Activated naive CD4-positive, alpha-beta T cell treated with anti-CD3 and anti-CD28 coated beads for 36 hours (primary cell): ENCODE data around the gene ZNF555. TPM values are rescaled to one million over a fixed set of nuclear protein-coding genes. Genes with fewer than 3 reads are reported as not detected.
A peak's percentile ranks its signal among the peaks of the same experiment; 100 is the strongest.
"Not testable (repeated sequence)": the region's sequence is repeated elsewhere in the genome, so short reads cannot be mapped to it uniquely, and the experiment has no call there.

Experiments
- CTCF ChIA-PET: fragments of 350-600 bp; sonication (Branson Sonifier 250); formaldehyde crosslinking; loops from one replicate; lab custom pipeline; 2021; ENCODE audit warnings: antibody characterized with exemption; lab: Charles Lee
- DNase-seq: peaks from one replicate; pipeline ENCODE4 v3.0.0-alpha.2; 2020
- H3K27ac Mint-ChIP-seq: one replicate; pipeline ENCODE4 v1.8.0; 2021; ENCODE audit warnings: mild to moderate bottlenecking, mixed read lengths
- H3K27me3 Mint-ChIP-seq: one replicate; pipeline ENCODE4 v1.8.0; 2021; ENCODE audit warnings: low read depth, mixed read lengths
- H3K36me3 Mint-ChIP-seq: one replicate; pipeline ENCODE4 v1.8.0; 2021; ENCODE audit warnings: low read depth, mixed read lengths
- H3K4me1 Mint-ChIP-seq: one replicate; pipeline ENCODE4 v1.8.0; 2021; ENCODE audit warnings: low read depth, mixed read lengths
- H3K4me3 Mint-ChIP-seq: one replicate; pipeline ENCODE4 v1.8.0; 2021; ENCODE audit warnings: mild to moderate bottlenecking, moderate library complexity, mixed read lengths
- H3K9me3 Mint-ChIP-seq: one replicate; pipeline ENCODE4 v1.8.0; 2021; ENCODE audit warnings: mixed read lengths
- intact Hi-C: fragments of 100-400 bp; cut with micrococcal nuclease; formaldehyde crosslinking; loops from one replicate; pipeline ENCODE4 v1.15.1; 2023
- total RNA-seq, 2 experiments: library from RNA; stranded (reverse); gene quantifications; one replicate each; pipeline ENCODE4 v1.2.3, GENCODE V29; 2021

Gene ZNF555
- 1 to 10 TPM; 1.7 to 3.0 TPM for total RNA-seq

DNA sequence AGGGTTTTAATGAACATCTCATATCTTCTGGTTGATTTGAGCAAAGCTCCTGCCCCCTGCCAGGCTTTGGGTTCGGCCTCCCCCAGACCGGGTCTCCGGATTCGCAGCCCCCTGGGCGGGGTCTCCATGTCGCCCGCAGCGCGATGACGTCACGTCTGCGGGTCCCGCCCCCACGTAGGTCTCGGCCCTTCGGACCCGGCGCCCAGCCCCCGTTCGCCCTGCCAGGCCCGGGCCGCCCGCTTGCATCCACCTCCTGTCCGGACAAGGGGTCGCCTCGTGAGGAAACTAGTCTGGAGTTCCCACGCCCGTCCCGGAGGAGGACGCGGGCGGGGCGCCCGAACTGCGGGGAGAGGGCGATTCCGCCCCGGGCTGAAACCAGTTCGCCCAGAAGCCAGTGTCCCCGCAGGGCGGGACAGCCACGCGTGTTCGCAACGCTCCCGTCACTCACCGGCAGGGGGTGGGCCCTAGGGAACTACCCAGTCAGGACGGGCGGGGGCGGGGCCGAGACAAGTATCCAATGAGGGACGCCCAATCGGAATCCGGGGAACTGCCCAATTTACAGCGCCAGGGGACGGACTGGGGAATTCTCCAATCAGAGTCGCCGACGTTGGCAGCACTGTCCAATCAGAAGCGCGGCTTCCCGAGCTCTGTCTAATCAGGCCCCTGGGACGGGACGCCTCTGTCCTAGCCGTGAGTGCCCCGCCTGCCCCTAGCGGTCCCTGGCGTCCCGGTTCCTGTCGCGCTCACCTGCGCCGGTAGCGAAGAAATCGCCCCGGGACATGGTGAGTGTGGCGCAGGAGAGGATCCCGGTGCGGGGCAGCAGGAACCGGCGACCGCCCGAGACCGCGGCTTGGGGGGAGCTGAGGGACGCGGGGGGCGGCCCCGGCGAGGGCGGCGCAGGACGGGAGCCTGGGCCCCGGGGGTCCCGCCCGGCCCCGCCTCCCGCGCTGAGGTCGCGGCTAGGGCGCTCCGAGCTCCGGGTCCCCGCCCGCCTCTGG lies at the start of gene ZNF555:
Gene ZNF555 (plus strand): TSS at position 682 of the 998 bp plus-strand sequence. CDS start 98 bp downstream, at position 780.
- no peaks in the 10 kb centered on the region for H3K27me3 Mint-ChIP-seq
- DNase-seq: peak; percentile 100
- peaks cover 20% of the 10 kb centered on the region for H3K36me3 Mint-ChIP-seq
- H3K27ac Mint-ChIP-seq: peak within 1 kb of the TSS; percentile 75
- CTCF ChIA-PET: interaction anchor here (1.1 kb wide), 2 partner anchors 12 to 16 kb away, joined by 3 to 4 read pairs; no protein-coding TSS in a partner anchor
- intact Hi-C loops: loop anchor here (1.0 kb wide), 1 partner anchor 15 kb away; no protein-coding TSS in a partner anchor
- H3K4me1 Mint-ChIP-seq: peaks cover 12% of the 10 kb centered on the region
- H3K9me3 Mint-ChIP-seq: peaks cover 15% of the 10 kb centered on the region
- H3K4me3 Mint-ChIP-seq: peak within 1 kb of the TSS; percentile 83

GRCh38 chr19:2791876-2792275 lies 49.4 kb upstream of the ZNF555 start:
- H3K4me3 Mint-ChIP-seq: no peak overlapping the region
- H3K27me3 Mint-ChIP-seq: no peaks in the 10 kb centered on the region
- H3K27ac Mint-ChIP-seq: no peak overlapping the region
- no peak for DNase-seq
- CTCF ChIA-PET: no interaction called here
- no peaks in the 10 kb centered on the region for H3K9me3 Mint-ChIP-seq
- peaks cover 20% of the 10 kb centered on the region for H3K4me1 Mint-ChIP-seq
- H3K36me3 Mint-ChIP-seq: peaks cover 36% of the 10 kb centered on the region
- intact Hi-C loops: no loop called here

- H3K36me3 Mint-ChIP-seq: peaks cover 35% of the 10 kb centered on the region
- H3K27me3 Mint-ChIP-seq, H3K9me3 Mint-ChIP-seq, intact Hi-C loops, CTCF ChIA-PET, H3K4me3 Mint-ChIP-seq, DNase-seq, H3K27ac Mint-ChIP-seq: not testable (repeated sequence)
- H3K4me1 Mint-ChIP-seq: peaks cover 13% of the 10 kb centered on the region
These were observed 48.6 kb upstream of the ZNF555 start for GRCh38 chr19:2792666-2793065.

DNA sequence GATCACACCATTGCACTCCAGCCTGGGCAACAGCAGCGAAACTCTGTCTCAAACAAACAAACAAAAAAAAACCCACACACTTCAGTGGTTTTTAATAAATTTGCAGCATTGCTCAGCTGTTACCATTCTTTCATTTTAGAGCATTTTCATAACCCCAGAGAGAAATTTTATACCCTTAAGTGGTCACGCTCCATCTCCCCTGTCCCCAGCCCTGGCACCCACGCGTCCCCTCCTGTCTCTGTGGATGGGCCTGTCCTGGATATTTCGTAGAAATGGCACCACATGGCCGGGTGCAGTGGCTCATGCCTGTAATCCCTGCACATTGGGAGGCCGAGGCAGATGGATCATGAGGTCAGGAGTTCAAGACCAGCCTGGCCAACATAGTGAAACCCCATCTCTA lies 48.1 kb upstream of the ZNF555 start:
- H3K27ac Mint-ChIP-seq: no peak overlapping the region
- no peak for DNase-seq
- no peak overlapping the region for H3K4me3 Mint-ChIP-seq
- H3K36me3 Mint-ChIP-seq: peaks cover 34% of the 10 kb centered on the region
- intact Hi-C loops: no loop called here
- CTCF ChIA-PET: no interaction called here
- no peaks in the 10 kb centered on the region for H3K9me3 Mint-ChIP-seq
- peaks cover 9% of the 10 kb centered on the region for H3K4me1 Mint-ChIP-seq
- no peaks in the 10 kb centered on the region for H3K27me3 Mint-ChIP-seq

- no peak for DNase-seq
- intact Hi-C loops: no loop called here
- no peaks in the 10 kb centered on the region for H3K27me3 Mint-ChIP-seq
- peaks cover 33% of the 10 kb centered on the region for H3K36me3 Mint-ChIP-seq
- no peaks in the 10 kb centered on the region for H3K9me3 Mint-ChIP-seq
- H3K4me3 Mint-ChIP-seq: no peak overlapping the region
- CTCF ChIA-PET: no interaction called here
- H3K27ac Mint-ChIP-seq: no peak overlapping the region
- peaks cover 9% of the 10 kb centered on the region for H3K4me1 Mint-ChIP-seq
These were observed 47.7 kb upstream of the ZNF555 start for GRCh38 chr19:2793577-2793976.

DNA sequence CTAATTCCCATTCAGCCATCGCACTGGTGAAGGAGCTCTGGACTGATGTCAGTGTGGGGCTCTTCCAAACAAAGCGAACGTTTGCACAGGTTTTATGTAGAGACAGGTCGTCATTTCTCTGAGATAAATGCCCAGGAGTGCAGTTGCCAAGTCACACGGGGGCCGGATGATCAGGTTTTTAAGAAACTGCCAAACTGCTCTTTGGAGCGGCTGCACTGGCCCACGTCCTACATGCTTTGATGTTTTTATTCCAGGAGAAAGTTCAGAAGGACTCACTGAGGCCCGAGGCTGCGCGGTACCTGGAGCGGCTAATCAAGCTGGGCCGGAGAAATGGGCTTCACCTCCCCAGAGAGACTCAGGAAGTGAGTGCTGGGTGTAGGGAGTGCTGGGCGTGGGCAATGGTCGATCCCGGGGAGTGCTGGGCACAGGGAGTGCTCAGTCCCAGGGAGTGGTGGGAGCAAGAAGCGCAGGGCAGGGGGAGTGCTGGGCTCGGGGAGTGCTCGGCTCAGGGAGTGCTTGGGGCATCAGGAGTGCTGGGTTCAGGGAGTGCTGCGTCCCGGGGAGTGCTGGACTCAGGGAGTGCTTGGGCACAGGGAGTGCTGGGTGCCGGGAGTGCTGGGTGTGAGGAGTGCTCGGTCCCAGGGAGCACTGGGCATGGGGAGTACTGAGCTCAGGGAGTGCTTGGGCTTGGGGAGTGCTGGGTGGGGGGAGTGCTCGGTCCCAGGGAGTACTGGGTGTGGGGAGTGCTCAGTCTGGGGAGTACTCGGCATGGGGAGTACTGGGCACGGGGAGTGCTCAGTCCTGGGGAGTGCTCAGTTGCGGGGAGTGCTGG lies 45.2 kb upstream of the ZNF555 start:
- H3K4me1 Mint-ChIP-seq: no peaks in the 10 kb centered on the region
- H3K27ac Mint-ChIP-seq: no peak overlapping the region
- no peaks in the 10 kb centered on the region for H3K9me3 Mint-ChIP-seq
- no peak for DNase-seq
- no peaks in the 10 kb centered on the region for H3K27me3 Mint-ChIP-seq
- CTCF ChIA-PET: no interaction called here
- intact Hi-C loops: no loop called here
- no peak overlapping the region for H3K4me3 Mint-ChIP-seq
- peaks cover 31% of the 10 kb centered on the region for H3K36me3 Mint-ChIP-seq

DNA sequence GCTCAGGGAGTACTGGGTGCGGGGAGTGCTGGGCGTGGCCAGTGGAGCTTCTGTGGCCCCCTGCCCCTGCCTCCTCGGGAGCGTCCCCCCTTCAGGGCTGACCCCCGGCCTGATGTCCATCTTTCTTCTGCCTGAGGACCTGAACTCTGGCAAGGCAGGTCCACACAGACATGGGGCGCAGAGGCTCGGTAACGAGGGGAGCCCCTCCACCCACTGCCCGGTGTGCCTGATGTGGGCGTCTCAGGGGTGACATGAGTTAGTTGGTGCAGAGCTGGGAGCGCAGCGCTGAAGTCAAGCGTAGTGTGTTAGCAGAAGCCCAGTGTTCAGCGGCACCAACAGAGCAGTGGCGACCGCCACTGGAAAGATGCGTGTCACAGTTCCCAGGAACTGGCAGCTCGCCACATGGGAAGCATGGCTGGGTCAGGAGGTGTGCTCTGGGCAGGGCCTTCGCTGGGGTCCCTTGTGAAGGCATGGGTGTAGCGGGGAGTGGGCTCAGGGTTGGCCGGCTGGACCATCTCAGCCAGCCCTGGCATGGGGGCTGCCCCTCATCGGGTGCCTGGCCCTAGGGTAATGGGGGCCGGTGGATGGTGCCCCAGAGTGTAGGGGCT lies 44.5 kb upstream of the ZNF555 start:
- Mint-ChIP-seq H3K4me1 (no peaks in the 10 kb centered on the region), H3K36me3 (peaks cover 32% of the 10 kb centered on the region), H3K27me3 (no peaks in the 10 kb centered on the region), H3K9me3 (no peaks in the 10 kb centered on the region), H3K4me3 (no peak overlapping the region), H3K27ac (no peak overlapping the region)
- DNase-seq: no peak
- CTCF ChIA-PET: no interaction called here
- intact Hi-C loops: no loop called here

GRCh38 chr19:2797280-2797679 lies 44.0 kb upstream of the ZNF555 start:
- H3K4me1 Mint-ChIP-seq: no peaks in the 10 kb centered on the region
- peaks cover 34% of the 10 kb centered on the region for H3K36me3 Mint-ChIP-seq
- H3K27ac Mint-ChIP-seq: no peak overlapping the region
- CTCF ChIA-PET: no interaction called here
- DNase-seq: no peak
- intact Hi-C loops: no loop called here
- no peaks in the 10 kb centered on the region for H3K9me3 Mint-ChIP-seq
- H3K27me3 Mint-ChIP-seq: no peaks in the 10 kb centered on the region
- H3K4me3 Mint-ChIP-seq: no peak overlapping the region

DNA sequence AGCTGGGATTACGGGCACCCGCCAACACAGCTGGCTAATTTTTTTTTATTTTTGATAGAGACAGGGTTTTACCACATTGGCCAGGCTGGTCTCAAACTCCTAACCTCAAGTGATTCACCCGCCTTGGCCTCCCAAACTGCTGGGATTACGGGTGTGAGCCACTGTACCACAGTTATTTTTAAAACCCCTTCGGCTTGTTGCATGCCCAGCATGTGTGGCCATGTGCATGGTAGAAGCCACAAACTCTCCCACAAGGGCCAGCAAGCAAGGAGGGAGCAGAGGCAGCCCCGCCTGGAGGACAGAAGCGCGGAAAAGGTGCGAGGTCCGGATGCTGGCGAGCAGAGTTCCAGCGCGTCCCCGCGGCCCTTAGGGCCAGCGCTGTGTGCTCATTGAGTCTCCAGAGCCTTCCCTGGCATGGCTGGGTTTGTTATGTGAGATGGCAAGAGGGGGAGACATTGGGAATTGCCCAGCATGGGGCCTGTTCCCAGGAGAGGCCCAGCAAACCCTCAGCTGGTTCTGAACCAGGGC lies 43.1 kb upstream of the ZNF555 start:
- H3K4me1 Mint-ChIP-seq: no peaks in the 10 kb centered on the region
- no peak overlapping the region for H3K4me3 Mint-ChIP-seq
- H3K36me3 Mint-ChIP-seq: peaks cover 39% of the 10 kb centered on the region
- no peaks in the 10 kb centered on the region for H3K27me3 Mint-ChIP-seq
- H3K9me3 Mint-ChIP-seq: no peaks in the 10 kb centered on the region
- H3K27ac Mint-ChIP-seq: no peak overlapping the region
- CTCF ChIA-PET: no interaction called here
- DNase-seq: no peak
- intact Hi-C loops: no loop called here

DNA sequence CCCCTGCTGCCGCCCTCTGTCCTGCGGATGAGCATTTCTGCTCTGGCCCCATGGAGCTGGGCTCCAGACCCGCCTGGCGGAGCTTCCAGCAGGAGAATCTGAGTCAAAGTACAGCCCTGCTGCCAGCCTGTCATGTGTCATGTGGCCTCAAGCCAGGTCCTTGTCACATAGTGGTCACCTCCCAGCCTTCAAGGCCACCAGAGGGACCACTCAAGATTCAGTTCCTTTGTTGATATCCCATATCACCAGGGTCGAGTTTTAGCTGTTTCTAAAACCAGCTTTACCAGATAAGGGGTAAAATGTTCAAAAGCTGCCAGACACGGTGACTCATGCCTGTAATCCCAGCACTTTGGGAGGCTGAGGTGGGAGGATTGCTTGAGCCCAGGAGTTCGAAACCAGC lies 42.5 kb upstream of the ZNF555 start:
- no peak for DNase-seq
- no peak overlapping the region for H3K27ac Mint-ChIP-seq
- CTCF ChIA-PET: no interaction called here
- no peaks in the 10 kb centered on the region for H3K9me3 Mint-ChIP-seq
- H3K4me3 Mint-ChIP-seq: no peak overlapping the region
- H3K27me3 Mint-ChIP-seq: no peaks in the 10 kb centered on the region
- no peaks in the 10 kb centered on the region for H3K4me1 Mint-ChIP-seq
- intact Hi-C loops: no loop called here
- H3K36me3 Mint-ChIP-seq: peaks cover 37% of the 10 kb centered on the region

DNA sequence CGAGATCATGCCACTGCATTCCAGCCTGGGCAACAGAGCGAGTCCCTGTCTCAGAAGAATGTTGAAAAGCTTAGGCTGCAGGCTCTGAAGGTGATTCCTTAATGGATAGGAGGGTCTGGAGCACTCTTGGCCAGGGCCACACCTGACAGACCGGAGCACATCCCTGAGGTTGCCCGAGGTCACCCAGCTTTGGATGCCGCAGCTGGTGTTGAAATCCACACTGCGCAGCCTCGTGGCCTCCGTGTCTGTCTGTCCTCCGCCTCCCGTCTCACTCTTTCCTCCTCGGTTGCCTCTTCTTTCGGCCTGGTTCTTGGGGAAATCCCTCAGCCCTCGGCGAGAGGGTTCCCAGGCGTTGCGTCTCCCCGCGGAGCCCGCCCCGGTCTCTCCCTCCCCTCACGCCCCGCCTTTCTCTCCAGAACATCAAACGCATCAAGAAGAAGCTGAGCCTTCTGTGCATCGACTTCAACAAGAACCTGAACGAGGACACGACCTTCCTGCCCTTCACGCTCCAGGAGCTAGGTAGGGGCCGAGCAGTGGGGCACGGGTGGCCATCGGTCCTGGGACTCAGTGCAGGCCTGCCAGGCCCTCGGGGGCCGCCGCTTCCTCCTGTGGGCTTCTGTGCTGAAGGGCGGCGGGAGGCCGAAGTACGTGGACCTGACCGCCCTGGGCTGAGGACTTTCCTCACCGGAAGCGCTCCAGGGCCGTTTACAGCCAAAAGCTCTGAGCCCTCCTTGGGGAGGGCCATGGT lies 41.8 kb upstream of the ZNF555 start:
- H3K4me1 Mint-ChIP-seq: no peaks in the 10 kb centered on the region
- H3K36me3 Mint-ChIP-seq: peaks cover 34% of the 10 kb centered on the region
- CTCF ChIA-PET: no interaction called here
- no peak for DNase-seq
- H3K27me3 Mint-ChIP-seq: no peaks in the 10 kb centered on the region
- intact Hi-C loops: no loop called here
- no peak overlapping the region for H3K4me3 Mint-ChIP-seq
- H3K27ac Mint-ChIP-seq: no peak overlapping the region
- H3K9me3 Mint-ChIP-seq: no peaks in the 10 kb centered on the region
